ENCODE data around the gene DISC1.

- TF ChIP-seq POLR2A (IDR thresholded peaks at IDR 0.05), result no peak
- TF ChIP-seq CTCF (IDR thresholded peaks at IDR 0.05), result no peak
Observed at GRCh38 chr1:231926933-231927332, 300.3 kb downstream of the DISC1 start.
